Glutamatergic neuron (in vitro differentiated cells): ENCODE results near the gene RPL37A. TPM values are rescaled to one million over a fixed set of nuclear protein-coding genes. Genes with fewer than 3 reads are reported as not detected.

Source experiments
- DNase-seq: peaks from one replicate; pipeline ENCODE4 v3.0.0; 2022
- H3K27ac Mint-ChIP-seq: one replicate; pipeline ENCODE4 v1.8.0; 2020; ENCODE audit warnings: mild to moderate bottlenecking, mixed read lengths, inconsistent platforms; ENCODE audit not compliant: unreplicated experiment
- H3K27me3 Mint-ChIP-seq: one replicate; pipeline ENCODE4 v1.8.0; 2020; ENCODE audit warnings: mild to moderate bottlenecking, moderate library complexity, mixed read lengths, inconsistent platforms; ENCODE audit not compliant: unreplicated experiment
- H3K36me3 Mint-ChIP-seq: one replicate; pipeline ENCODE4 v1.8.0; 2020; ENCODE audit warnings: mild to moderate bottlenecking, mixed read lengths, inconsistent platforms; ENCODE audit not compliant: unreplicated experiment
- H3K4me1 Mint-ChIP-seq: one replicate; pipeline ENCODE4 v1.8.0; 2020; ENCODE audit warnings: mild to moderate bottlenecking, low read depth, mixed read lengths, inconsistent platforms; ENCODE audit not compliant: unreplicated experiment
- H3K4me3 Mint-ChIP-seq: one replicate; pipeline ENCODE4 v1.8.0; 2020; ENCODE audit warnings: mild to moderate bottlenecking, mixed read lengths, inconsistent platforms; ENCODE audit not compliant: unreplicated experiment
- H3K9me3 Mint-ChIP-seq: one replicate; pipeline ENCODE4 v1.8.0; 2020; ENCODE audit warnings: mild to moderate bottlenecking, moderate library complexity, mixed read lengths, inconsistent platforms; ENCODE audit not compliant: unreplicated experiment
- CTCF ChIP-seq: fragments of 200-600 bp; sonication (generic); IDR thresholded peaks from one replicate; pipeline ENCODE4 v1.5.0; 2021; ENCODE audit not compliant: partially characterized antibody, unreplicated experiment
- total RNA-seq: library from RNA; stranded (reverse); fragmentation: NEBNext Ultra II Directional; extraction: Animal tissue kit (Norgen Biotek cat#: 25700); gene quantifications from one replicate; pipeline ENCODE4 v1.2.1, GENCODE V29; 2021; ENCODE audit not compliant: unreplicated experiment

Gene RPL37A
- total RNA-seq, 1 donor from 2014 or later = 1,757 TPM

DNA sequence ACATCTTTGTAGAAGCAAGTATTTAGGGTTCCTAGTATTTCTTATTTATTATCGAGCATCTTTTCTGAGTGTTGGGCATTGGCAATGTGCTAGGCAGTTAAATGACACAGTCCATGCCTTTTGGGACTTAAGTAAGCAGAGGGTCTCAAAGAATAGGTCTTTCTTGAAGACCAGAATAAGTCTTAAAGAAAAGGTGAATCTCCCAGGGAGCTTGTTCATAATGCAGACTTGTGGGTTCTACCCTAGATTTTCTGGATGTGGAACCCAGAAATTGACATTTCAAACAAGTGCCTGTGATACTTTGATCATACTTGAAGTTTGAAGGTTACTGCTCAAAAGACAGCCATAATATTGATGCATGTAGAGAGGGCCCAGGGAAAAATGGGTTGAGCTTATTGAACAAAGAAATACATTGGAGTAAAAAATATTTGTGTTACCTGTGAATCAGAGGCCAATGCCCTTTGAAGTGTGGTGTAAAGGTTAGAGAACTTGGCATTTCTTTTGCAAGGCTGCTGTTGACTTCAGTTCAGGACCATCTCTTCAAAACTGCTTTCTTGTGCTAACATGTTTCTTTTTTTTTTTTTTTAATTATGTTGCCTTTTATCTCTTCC lies 24.4 kb downstream of the RPL37A start:
- H3K9me3 Mint-ChIP-seq = no peaks in the 10 kb centered on the region
- no peak for DNase-seq
- H3K4me1 Mint-ChIP-seq = peaks cover 4% of the 10 kb centered on the region
- no peak overlapping the region for H3K4me3 Mint-ChIP-seq
- H3K27me3 Mint-ChIP-seq = peaks cover 3% of the 10 kb centered on the region
- no peak overlapping the region for H3K27ac Mint-ChIP-seq
- H3K36me3 Mint-ChIP-seq = peaks cover 5% of the 10 kb centered on the region
- no peak for TF ChIP-seq CTCF

- H3K4me3 Mint-ChIP-seq = no peak overlapping the region
- no peak for DNase-seq
- H3K36me3 Mint-ChIP-seq = peaks cover 5% of the 10 kb centered on the region
- no peak overlapping the region for H3K27ac Mint-ChIP-seq
- TF ChIP-seq CTCF = no peak
- peaks cover 2% of the 10 kb centered on the region for H3K27me3 Mint-ChIP-seq
- H3K9me3 Mint-ChIP-seq = no peaks in the 10 kb centered on the region
- H3K4me1 Mint-ChIP-seq = peaks cover 5% of the 10 kb centered on the region
Measured at GRCh38 chr2:216525972-216526371, 27.3 kb downstream of the RPL37A start.

DNA sequence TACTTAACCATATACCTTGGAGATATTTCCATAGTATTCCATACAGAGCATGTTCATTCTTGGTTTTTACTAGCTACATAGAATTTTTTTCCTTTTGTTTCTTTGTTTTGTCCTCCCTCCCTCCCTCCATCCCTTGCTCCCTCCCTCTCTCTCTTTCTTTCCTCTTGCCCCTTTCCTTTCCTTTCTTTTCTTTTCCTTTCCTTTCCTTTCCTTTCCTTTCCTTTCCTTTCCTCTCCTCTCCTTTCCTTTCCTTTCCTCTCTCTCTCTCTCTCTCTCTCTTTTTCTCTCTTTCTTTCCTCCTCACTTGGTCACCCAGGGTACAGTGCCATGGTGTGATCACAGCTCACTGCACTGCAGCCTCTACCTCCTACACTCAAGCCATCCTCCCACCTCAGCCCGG lies 28.3 kb downstream of the RPL37A start:
- TF ChIP-seq CTCF = no peak
- Mint-ChIP-seq H3K4me3 (no peak overlapping the region), H3K36me3 (peaks cover 5% of the 10 kb centered on the region), H3K4me1 (peaks cover 5% of the 10 kb centered on the region), H3K27me3 (peaks cover 2% of the 10 kb centered on the region), H3K27ac (no peak overlapping the region), H3K9me3 (no peaks in the 10 kb centered on the region)
- DNase-seq = no peak

GRCh38 chr2:216527600-216527999 lies 29.0 kb downstream of the RPL37A start:
- no peak for DNase-seq
- Mint-ChIP-seq H3K27me3 (peaks cover 2% of the 10 kb centered on the region), H3K27ac (no peak overlapping the region), H3K36me3 (peaks cover 5% of the 10 kb centered on the region), H3K4me3 (no peak overlapping the region), H3K4me1 (peaks cover 5% of the 10 kb centered on the region), H3K9me3 (no peaks in the 10 kb centered on the region)
- no peak for TF ChIP-seq CTCF

GRCh38 chr2:216532562-216532961 lies 33.9 kb downstream of the RPL37A start:
- Mint-ChIP-seq H3K4me1 (peaks cover 21% of the 10 kb centered on the region), H3K27ac (no peak overlapping the region), H3K27me3 (peaks cover 7% of the 10 kb centered on the region), H3K9me3 (peaks cover 3% of the 10 kb centered on the region), H3K36me3 (no peaks in the 10 kb centered on the region), H3K4me3 (no peak overlapping the region)
- no peak for TF ChIP-seq CTCF
- DNase-seq = no peak
